HG03066 (cell line): ENCODE results near the gene CLDN14.

Experiments used
- ATAC-seq: cut with Tn5 transposase; IDR thresholded peaks from one replicate; pipeline ENCODE4 v1.9.1; 2021; ENCODE audit warnings: low read depth; ENCODE audit not compliant: unreplicated experiment

CLDN14 gene

GRCh38 chr21:36473203-36473602 is 6.7 kb downstream of the CLDN14 start:
- ATAC-seq = no peak

DNA sequence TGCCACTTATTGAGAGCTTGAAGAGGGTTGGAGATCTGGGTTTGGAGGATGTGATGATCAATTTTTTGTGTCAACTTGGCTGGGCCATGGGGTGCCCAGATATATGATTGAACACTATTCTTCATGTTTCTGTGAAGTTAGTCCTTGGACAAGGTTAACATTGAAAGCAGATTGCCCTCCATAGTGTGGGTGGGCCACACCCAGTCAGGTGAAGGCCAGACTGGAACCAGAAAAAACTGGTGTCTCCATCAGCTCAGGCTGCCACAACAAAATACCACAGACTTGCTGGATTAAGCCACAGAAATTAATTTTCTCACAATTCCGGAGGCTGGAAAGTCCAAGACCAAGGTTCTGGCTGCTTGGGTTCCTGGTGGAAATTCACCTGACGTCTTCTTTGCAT is 7.5 kb downstream of the CLDN14 start:
- ATAC-seq = no peak

GRCh38 chr21:36471254-36471723 is 8.6 kb downstream of the CLDN14 start:
- ATAC-seq = no peak

- no peak for ATAC-seq
These were observed 9.6 kb downstream of the CLDN14 start for GRCh38 chr21:36470294-36470693.

GRCh38 chr21:36466061-36466511 is 13.8 kb downstream of the CLDN14 start:
- no peak for ATAC-seq

DNA sequence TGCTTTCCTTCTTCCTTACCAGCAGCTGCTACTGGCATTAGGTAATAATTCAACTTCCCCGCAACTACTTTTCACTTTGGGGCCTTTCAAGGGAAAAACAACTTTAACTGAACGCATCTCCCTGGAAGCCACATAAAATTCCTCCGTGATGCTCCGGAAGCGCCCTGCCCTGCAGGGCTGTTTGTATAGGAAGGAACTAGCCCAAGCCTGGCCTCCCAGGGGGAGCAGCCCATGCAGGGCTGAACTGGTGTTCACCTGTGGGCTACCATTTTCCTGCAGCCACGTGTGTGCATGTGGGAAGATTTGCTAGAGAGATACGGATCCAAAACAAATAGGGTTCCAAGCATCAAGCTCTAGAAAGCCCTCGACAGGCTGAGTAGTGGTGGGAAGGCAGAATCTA is 14.4 kb downstream of the CLDN14 start:
- no peak for ATAC-seq

GRCh38 chr21:36464590-36464989 is 15.3 kb downstream of the CLDN14 start:
- ATAC-seq = no peak

GRCh38 chr21:36463991-36464390 is 15.9 kb downstream of the CLDN14 start:
- ATAC-seq = no peak

- no peak for ATAC-seq
These were observed 16.7 kb downstream of the CLDN14 start for GRCh38 chr21:36463204-36463603.

DNA sequence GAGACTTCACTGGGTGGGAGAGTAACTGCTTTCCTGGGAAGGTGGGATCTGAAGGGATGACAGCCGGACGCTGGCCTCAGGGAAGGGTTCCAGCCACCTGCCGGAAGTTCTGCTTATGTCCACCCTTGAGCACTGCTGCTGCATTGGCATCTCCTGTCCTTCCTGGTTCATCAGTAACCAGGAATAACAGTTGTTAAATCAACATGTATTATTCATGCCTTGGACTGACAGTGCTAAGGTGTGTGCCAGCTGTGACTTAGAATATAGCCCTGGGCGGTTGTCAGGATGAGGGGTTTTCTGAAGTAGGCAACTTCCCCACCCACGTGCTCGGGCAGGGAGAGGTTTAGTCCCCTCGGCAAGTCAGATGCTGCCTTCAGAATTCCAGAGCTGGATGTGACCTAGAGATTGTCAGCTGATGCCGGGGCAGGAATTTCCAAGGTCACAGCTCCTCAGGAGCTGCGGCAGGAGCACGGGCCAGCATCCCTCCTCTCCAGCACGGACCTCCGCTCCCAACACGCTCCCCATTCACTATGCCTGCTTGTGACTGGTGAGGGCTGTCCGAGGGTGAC is 17.9 kb downstream of the CLDN14 start:
- no peak for ATAC-seq

DNA sequence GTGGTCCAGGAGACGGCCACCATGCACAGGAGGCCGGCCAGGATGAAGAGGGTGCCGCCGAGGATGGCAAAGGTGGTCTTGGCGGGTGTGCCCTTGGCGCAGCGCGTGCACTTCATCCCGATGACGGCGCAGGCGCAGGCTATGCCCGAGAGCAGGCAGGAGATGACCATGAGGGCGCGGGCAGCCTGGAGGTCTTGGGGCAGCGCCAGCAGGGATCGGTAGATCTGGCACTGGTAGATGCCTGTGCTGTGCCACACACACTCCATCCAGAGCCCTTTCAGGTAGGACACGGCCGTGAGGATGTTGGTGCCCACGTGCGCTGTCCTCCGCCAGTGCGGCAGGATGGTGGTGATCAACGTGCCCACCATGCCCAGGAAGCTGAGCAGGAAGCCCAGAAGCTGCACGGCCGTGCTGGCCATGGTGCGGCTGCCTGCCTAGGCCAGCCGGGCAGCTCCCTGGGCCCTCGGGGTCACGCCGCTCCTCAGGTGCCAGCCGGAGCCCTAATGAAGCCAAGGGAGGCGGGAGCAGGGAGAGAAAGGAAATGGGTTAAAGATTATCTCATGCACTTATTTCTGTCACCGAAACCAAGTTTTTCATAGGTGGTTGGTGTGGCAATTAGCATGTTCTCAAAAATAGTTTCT is 18.5 kb downstream of the CLDN14 start:
- ATAC-seq = no peak

DNA sequence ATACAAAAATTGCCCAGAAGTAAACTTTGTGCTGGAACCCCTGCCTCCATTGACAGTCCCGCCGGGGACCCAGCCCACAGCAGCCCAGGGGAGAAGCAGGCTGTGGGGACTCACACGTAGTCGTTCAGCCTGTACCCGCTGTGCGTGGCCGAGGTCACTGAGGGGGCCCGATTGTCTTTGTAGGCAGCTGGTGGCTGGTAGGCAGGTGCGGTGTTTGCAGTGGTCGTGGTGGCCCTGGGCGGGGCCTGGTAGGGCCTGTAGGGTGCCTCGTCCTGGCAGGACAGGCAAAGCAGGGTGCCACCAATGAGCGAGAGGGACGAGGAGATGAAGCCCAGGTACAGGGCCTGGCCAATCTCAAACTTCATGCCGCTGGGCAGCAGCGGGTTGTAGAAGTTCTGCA is 19.1 kb downstream of the CLDN14 start:
- no peak for ATAC-seq

DNA sequence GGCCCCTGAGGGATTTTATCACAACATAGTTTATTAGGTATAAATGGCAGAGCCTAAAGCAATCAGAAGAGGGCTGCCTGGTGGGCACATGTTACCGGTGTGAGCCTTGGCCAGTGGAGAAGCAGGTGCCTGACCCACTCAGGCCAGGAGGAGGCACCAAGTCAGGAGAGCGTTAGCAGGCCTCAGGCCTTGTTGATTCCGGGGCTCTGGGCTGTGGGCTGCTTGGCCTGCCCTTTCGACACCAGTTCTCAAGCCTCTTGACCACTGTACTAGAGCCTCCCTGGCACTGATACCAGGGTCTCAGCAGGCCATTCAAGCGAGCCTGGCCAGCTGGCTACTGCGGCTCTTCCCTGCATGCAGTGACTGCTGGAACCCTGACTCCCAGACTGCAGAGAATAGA is 20.8 kb downstream of the CLDN14 start:
- ATAC-seq = no peak

DNA sequence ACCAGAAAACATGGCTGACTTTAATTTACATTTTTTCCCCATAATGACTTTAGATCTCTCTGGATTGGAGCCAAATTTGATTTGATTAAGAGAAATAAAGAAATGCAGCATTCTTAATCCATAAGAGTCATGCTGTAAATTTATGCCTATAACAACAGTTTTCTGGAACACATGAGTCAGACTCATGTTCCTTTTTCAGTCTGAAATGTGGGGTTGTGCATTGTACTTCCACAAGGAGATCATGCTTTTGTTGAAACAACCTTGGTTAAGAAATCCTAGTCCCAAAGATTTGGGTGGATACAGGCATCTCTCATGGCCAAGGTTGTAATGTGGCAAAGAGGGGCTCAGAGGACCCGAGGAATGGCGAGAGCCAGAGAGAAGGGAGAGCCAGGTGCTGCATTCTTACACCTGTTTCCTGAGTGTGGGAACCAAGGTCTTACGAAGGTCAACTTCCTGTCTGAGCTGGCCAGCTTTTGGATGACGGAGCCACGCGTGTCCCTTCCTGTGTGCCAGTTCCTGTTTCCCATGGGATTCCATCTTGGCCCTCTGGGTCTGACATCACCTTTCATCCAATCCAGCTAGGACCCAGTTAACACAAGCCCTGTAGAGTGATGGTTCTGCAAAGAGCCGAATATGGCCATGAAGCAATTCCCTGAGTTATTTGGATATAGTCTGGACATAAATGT is 23.1 kb downstream of the CLDN14 start:
- ATAC-seq = no peak

- ATAC-seq = no peak
These were observed 25.2 kb downstream of the CLDN14 start for GRCh38 chr21:36454706-36455105.

GRCh38 chr21:36454093-36454531 is 25.8 kb downstream of the CLDN14 start:
- no peak for ATAC-seq

- no peak for ATAC-seq
These were observed 27.6 kb downstream of the CLDN14 start for GRCh38 chr21:36452281-36452825.

GRCh38 chr21:36451506-36451905 is 28.4 kb downstream of the CLDN14 start:
- ATAC-seq = no peak

- ATAC-seq = no peak
These were observed 29.4 kb downstream of the CLDN14 start for GRCh38 chr21:36450511-36450910.

DNA sequence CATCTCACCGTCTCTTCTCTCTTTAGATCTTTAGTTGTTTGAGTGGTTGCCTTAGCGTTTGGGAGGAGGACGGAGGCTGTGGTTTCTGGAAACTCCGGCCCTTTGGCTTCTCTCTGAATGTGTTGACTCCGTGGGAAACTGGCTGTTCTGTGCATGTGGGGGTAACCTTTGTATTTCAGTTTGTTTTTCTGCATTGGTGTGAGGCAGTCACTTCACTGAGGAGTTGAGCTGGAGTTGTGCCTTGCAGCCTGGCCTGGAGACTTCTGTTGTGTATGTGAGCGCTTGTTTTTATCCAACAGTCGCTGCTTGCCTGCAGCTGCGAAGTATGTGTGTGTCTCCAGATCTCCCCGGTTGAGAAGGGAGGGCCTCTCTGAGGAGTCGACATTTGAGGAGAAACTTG is 33.6 kb downstream of the CLDN14 start:
- ATAC-seq = no peak

DNA sequence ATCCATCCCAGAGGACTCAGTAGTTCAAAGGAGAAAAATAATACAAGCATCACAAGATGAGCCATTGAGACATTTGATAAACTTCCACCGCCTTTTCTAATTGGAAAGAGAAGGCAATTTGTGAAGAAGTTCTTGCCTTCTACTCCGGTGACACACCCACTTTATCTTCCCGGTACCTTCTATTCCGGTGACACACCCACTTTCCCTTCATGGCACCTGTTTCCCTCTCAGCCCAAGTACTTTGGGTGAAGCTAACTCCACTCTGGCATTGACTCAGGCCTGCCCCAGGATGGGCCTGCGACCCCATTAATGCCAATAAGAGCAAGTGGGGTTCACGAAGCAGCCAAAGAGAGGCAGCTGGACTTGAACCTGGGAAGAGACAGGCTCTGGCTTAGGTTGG is 38.2 kb downstream of the CLDN14 start:
- ATAC-seq = no peak

- ATAC-seq = no peak
These were observed 42.2 kb downstream of the CLDN14 start for GRCh38 chr21:36437745-36438128.
